Esophagus (tissue), 2 donors: ENCODE data around the gene ARHGEF18. TPM values are rescaled to one million over a fixed set of nuclear protein-coding genes. Genes with fewer than 3 reads are reported as not detected.
A peak's percentile ranks its signal among the peaks of the same experiment; 100 is the strongest.

Experiments used
- H3K27ac ChIP-seq, 2 donors: one replicate each; pipeline ENCODE4 v1.5.1; 2013; ENCODE audit warnings: low read depth in 2 of 2, mild to moderate bottlenecking in 2 of 2, inconsistent platforms in 1 of 2, low read length in 1 of 2, moderate library complexity in 1 of 2
- H3K27me3 ChIP-seq, 2 donors: one replicate each; pipeline ENCODE4 v1.6.1; 2013; ENCODE audit warnings: low read length in 2 of 2, control low read depth in 1 of 2, mild to moderate bottlenecking in 1 of 2; ENCODE audit not compliant: insufficient read depth in 2 of 2, control insufficient read depth in 1 of 2
- H3K36me3 ChIP-seq, 2 donors: one replicate each; pipeline ENCODE4 v1.6.1; 2013; ENCODE audit warnings: low read length in 1 of 2; ENCODE audit not compliant: control insufficient read depth in 2 of 2, insufficient read depth in 2 of 2
- H3K4me1 ChIP-seq, 2 donors: one replicate each; pipeline ENCODE4 v1.6.1; 2013; ENCODE audit warnings: low read length in 1 of 2; ENCODE audit not compliant: control insufficient read depth in 2 of 2, insufficient read depth in 2 of 2
- H3K4me3 ChIP-seq, 2 donors: one replicate each; pipeline ENCODE4 v1.5.1; 2013; ENCODE audit warnings: low read length in 2 of 2, mild to moderate bottlenecking in 2 of 2, low read depth in 1 of 2, moderate library complexity in 1 of 2
- H3K9me3 ChIP-seq, 2 donors: one replicate each; pipeline ENCODE4 v1.6.1; 2013; ENCODE audit warnings: mild to moderate bottlenecking in 2 of 2, low read depth in 1 of 2, low read length in 1 of 2, moderate library complexity in 1 of 2; ENCODE audit not compliant: control insufficient read depth in 2 of 2, insufficient read depth in 1 of 2
- WGBS, 2 donors: extraction: QIAGEN DNeasy Blood & Tissue Kit; methylation state at CpG; one replicate each; pipeline ENCODE4 v1.1.7; 2013; 5-methylcytosine and 5-hydroxymethylcytosine counted together
- polyA plus RNA-seq, 2 donors: library from polyadenylated mRNA; stranded (reverse); fragments of 200-250 nt; gene quantifications; one replicate each; pipeline ENCODE4 v1.2.3, GENCODE V29; 2013
- donor health status: healthy with polysubstance abuse.
- donor health status: Bipolar disorder and iron deficiency.

ARHGEF18 gene
- polyA plus RNA-seq, 2 donors = 15.7 to 25.2 TPM

DNA sequence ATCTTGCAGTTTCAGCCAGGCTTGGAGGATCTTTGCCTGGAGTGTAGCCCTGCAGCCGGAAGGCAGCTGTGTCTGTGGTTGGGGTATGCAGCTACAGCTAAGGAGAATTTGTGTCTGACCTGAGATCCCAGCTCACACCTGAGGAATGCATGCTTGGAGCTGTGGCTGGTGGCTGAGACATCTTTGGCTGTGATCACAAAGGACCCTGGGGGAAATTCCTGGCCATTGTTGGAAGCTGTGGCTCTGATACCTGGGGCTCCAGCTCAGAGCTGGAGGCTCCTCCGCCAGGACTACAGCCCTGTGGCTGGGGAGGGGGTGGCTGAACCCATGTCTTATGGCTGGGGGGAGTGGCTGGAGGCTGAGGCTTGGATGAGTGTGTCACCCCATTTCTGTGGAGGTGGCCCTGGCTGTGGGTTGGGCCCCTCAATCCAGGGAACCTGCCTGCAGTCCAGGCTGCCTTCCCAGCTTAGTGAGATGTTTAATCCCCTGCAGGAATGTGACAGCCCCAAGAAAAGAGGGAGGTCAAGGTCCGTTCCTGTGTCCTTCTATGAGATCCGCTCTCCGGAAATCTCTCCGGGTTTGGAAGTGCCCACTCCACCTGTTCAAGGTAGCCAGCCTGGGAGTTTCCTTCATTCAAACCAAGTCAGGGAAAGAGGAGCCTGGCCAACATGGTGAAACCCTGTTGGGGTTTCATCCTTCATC lies 27.6 kb downstream of the ARHGEF18 start:
- WGBS, 2 donors = 80 to 86% methylated on average over 6 of the region's 6 CpGs
- H3K4me1 ChIP-seq = no peaks in the 10 kb centered on the region
- no peak overlapping the region for H3K27ac ChIP-seq
- no peaks in the 10 kb centered on the region for H3K9me3 ChIP-seq
- no peaks in the 10 kb centered on the region for H3K27me3 ChIP-seq
- peaks cover 0 to 3% of the 10 kb centered on the region in 2 donors for H3K36me3 ChIP-seq
- no peak overlapping the region for H3K4me3 ChIP-seq

DNA sequence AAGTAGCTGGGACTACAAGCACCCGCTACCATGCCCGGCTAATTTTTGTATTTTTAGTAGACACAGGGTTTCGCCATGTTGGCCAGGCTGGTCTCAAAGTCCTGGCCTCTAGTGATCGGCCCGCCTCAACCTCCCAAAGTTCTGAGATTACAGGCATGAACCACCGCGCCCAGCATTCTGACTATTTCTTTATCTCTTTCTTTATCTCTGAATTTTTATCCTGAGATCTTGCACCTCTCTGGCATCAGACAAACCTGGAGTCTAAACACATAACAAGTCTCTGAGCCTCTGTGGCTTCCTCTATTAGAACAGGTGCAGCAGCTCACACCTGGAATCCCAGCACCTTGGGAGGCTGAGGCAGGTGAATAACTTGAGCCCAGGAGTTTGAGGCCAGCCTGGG lies 28.5 kb downstream of the ARHGEF18 start:
- peaks cover 0 to 3% of the 10 kb centered on the region in 2 donors for H3K36me3 ChIP-seq
- H3K9me3 ChIP-seq = no peaks in the 10 kb centered on the region
- H3K27ac ChIP-seq = no peak overlapping the region
- H3K27me3 ChIP-seq = no peaks in the 10 kb centered on the region
- H3K4me1 ChIP-seq = no peaks in the 10 kb centered on the region
- WGBS, 2 donors = 96 to 97% methylated on average over 7 of the region's 7 CpGs
- H3K4me3 ChIP-seq = no peak overlapping the region

DNA sequence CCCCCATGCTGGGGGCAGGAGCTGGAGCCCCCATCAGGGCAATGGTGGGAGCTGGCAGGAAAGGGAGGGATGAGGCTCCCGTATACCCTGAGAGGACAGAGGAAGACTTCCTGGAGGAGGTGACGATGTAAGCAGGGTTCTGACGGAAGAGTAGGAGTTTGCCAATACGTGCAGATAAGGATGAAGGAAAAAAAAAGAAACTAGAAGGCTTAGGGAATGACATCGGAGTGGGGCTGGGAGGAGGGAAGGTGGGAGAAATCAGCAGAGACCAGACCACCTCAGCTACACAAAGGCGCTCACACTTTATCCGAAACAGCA lies 32.3 kb downstream of the ARHGEF18 start:
- Histone ChIP-seq H3K36me3 (no peaks in the 10 kb centered on the region), H3K27ac (no peak overlapping the region), H3K4me1 (no peaks in the 10 kb centered on the region), H3K27me3 (no peaks in the 10 kb centered on the region), H3K9me3 (no peaks in the 10 kb centered on the region), H3K4me3 (no peak overlapping the region)
- WGBS, 2 donors = 82 to 89% methylated on average over 7 of the region's 7 CpGs

- no peaks in the 10 kb centered on the region for H3K27me3 ChIP-seq
- no peaks in the 10 kb centered on the region for H3K9me3 ChIP-seq
- no peaks in the 10 kb centered on the region for H3K36me3 ChIP-seq
- H3K27ac ChIP-seq = no peak overlapping the region
- WGBS, 2 donors = 76% methylated on average over 9 of the region's 9 CpGs
- H3K4me3 ChIP-seq = no peak overlapping the region
- H3K4me1 ChIP-seq = no peaks in the 10 kb centered on the region
Measured at GRCh38 chr19:7382694-7383093, 34.0 kb downstream of the ARHGEF18 start.

- no peaks in the 10 kb centered on the region for H3K9me3 ChIP-seq
- H3K27me3 ChIP-seq = no peaks in the 10 kb centered on the region
- WGBS, 2 donors = 80% methylated on average over 7 of the region's 7 CpGs
- H3K4me1 ChIP-seq = no peaks in the 10 kb centered on the region
- H3K4me3 ChIP-seq = no peak overlapping the region
- H3K36me3 ChIP-seq = no peaks in the 10 kb centered on the region
- H3K27ac ChIP-seq = no peak overlapping the region
Measured at GRCh38 chr19:7383284-7383683, 34.5 kb downstream of the ARHGEF18 start.

DNA sequence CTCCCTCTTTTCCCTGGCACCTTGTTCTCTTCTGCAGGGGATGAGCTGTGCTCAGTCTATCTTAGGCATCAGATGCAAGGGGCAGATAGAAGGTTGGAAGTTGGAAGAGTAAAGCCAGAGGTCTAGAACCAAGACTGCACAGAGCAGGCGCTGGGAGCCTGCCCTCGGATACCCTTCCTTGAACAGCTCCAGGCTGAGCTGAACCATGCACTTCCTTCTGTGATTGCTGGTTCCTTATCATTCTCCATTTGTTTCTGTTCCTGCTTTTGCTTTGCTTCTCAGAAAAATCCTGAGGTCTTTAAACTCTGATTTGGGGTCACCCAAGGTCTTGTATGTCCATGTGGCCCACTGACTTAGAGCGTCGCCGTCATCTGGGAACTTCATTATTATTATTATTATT lies 36.3 kb downstream of the ARHGEF18 start:
- Histone ChIP-seq H3K9me3 (no peaks in the 10 kb centered on the region), H3K27ac (no peak overlapping the region), H3K4me3 (no peak overlapping the region), H3K27me3 (no peaks in the 10 kb centered on the region), H3K4me1 (no peaks in the 10 kb centered on the region), H3K36me3 (no peaks in the 10 kb centered on the region)
- 94 to 96% methylated on average over 5 of the region's 5 CpGs for WGBS, 2 donors

DNA sequence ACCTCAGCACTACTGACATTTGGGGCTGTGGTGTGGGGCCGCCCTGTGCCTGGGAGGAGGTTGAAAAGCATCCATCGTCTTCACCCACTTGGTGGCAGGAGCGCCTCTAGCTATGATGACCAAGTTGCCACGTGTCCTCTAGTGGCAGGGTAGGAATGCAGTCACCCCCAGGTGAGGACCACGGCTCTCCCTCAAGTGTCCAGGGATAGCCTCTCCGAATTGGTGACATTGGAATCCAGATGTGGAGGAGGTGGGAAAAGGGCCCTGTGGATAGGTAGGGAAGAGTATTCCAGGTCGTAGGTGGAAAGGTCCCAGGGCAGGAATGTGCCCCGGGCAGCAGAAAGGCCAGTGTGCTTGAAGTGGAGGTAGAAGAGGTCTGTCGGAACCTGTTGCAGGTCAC lies 37.6 kb downstream of the ARHGEF18 start:
- Histone ChIP-seq H3K27ac (no peak overlapping the region), H3K4me1 (no peaks in the 10 kb centered on the region), H3K4me3 (no peak overlapping the region), H3K36me3 (no peaks in the 10 kb centered on the region), H3K27me3 (no peaks in the 10 kb centered on the region), H3K9me3 (no peaks in the 10 kb centered on the region)
- 58 to 68% methylated on average over 9 of the region's 9 CpGs for WGBS, 2 donors

GRCh38 chr19:7386769-7387168 lies 38.0 kb downstream of the ARHGEF18 start:
- Histone ChIP-seq H3K4me1 (no peaks in the 10 kb centered on the region), H3K27ac (no peak overlapping the region), H3K4me3 (no peak overlapping the region), H3K27me3 (no peaks in the 10 kb centered on the region), H3K9me3 (no peaks in the 10 kb centered on the region), H3K36me3 (no peaks in the 10 kb centered on the region)
- WGBS, 2 donors = 86 to 89% methylated on average over 8 of the region's 8 CpGs

- 43 to 47% methylated on average over 14 of the region's 14 CpGs for WGBS, 2 donors
- no peak overlapping the region for H3K4me3 ChIP-seq
- H3K9me3 ChIP-seq = no peaks in the 10 kb centered on the region
- H3K27me3 ChIP-seq = no peaks in the 10 kb centered on the region
- peak overlapping the region; percentile 26 to 90 for H3K27ac ChIP-seq
- no peaks in the 10 kb centered on the region for H3K4me1 ChIP-seq
- H3K36me3 ChIP-seq = no peaks in the 10 kb centered on the region
Measured at GRCh38 chr19:7391218-7391670, 42.5 kb downstream of the ARHGEF18 start.

GRCh38 chr19:7393459-7393858 lies 44.7 kb downstream of the ARHGEF18 start:
- Histone ChIP-seq H3K27me3 (no peaks in the 10 kb centered on the region), H3K36me3 (no peaks in the 10 kb centered on the region), H3K4me3 (no peak overlapping the region), H3K9me3 (no peaks in the 10 kb centered on the region), H3K27ac (peak overlapping the region in 1 of 2 donors; percentile 17), H3K4me1 (no peaks in the 10 kb centered on the region)
- WGBS, 2 donors = 54 to 57% methylated on average over 2 of the region's 2 CpGs
